ENCODE measurements around the gene KHDRBS2.

DNA sequence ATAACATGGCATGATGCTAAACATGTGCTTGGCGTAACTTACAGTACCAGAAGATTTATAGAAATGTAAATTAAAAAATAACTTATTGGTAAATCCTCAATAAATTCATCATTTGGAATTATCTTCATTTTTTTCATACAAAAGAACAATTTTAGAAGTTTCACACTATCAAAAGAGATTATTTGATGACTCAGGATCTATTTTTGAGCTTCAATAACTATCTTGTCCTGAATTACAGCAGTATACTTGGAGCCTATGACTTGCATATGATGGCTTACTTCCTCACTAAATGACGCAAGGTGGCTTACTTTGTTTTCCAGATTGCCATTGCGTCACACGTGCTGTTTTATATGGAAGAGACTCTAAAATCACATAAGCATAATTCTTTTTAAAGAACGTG lies 49.2 kb downstream of the KHDRBS2 start:
- TF ChIP-seq, protein P1, sequence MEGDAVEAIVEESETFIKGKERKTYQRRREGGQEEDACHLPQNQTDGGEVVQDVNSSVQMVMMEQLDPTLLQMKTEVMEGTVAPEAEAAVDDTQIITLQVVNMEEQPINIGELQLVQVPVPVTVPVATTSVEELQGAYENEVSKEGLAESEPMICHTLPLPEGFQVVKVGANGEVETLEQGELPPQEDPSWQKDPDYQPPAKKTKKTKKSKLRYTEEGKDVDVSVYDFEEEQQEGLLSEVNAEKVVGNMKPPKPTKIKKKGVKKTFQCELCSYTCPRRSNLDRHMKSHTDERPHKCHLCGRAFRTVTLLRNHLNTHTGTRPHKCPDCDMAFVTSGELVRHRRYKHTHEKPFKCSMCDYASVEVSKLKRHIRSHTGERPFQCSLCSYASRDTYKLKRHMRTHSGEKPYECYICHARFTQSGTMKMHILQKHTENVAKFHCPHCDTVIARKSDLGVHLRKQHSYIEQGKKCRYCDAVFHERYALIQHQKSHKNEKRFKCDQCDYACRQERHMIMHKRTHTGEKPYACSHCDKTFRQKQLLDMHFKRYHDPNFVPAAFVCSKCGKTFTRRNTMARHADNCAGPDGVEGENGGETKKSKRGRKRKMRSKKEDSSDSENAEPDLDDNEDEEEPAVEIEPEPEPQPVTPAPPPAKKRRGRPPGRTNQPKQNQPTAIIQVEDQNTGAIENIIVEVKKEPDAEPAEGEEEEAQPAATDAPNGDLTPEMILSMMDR (IDR thresholded peaks at IDR 0.05): no peak
- TF ChIP-seq POLR2A (IDR thresholded peaks at IDR 0.05): no peak

Measured in thyroid gland (tissue), 4 donors.